GM13977 (cell line): Measurements from ENCODE around the gene KRT10.
A peak's percentile ranks its signal among the peaks of the same experiment; 100 is the strongest.

Experiments
- DNase-seq: peaks from one replicate; pipeline ENCODE4 v3.0.0; 2012; ENCODE audit warnings: low spot score
- CTCF ChIP-seq: IDR thresholded peaks from 2 replicates; pipeline ENCODE4 v1.5.1; 2012; ENCODE audit warnings: mild to moderate bottlenecking, control low read depth; ENCODE audit not compliant: insufficient read depth; ENCODE audit errors: extremely low read depth, missing control alignments
- in situ Hi-C: fragments of 300-500 bp; cut with MboI; formaldehyde crosslinking; loops from one replicate; pipeline ENCODE4 v1.12.0; 2022; ENCODE audit warnings: low sequenced_read_pairs, low pct_unique_long_range_greater_than_20kb, mixed read lengths, inconsistent platforms; ENCODE audit not compliant: unreplicated experiment

Gene KRT10

GRCh38 chr17:40812639-40813038 lies 9.8 kb downstream of the KRT10 start:
- in situ Hi-C loops = no loop called here
- DNase-seq = no peak
- no peak for TF ChIP-seq CTCF

- no peak for TF ChIP-seq CTCF
- DNase-seq = no peak
- in situ Hi-C loops = no loop called here
Measured at GRCh38 chr17:40810494-40810893, 11.9 kb downstream of the KRT10 start.

GRCh38 chr17:40809721-40810421 lies 12.5 kb downstream of the KRT10 start:
- no peak for TF ChIP-seq CTCF
- no peak for DNase-seq
- in situ Hi-C loops = no loop called here

- in situ Hi-C loops = no loop called here
- no peak for TF ChIP-seq CTCF
- DNase-seq = no peak
Measured at GRCh38 chr17:40806131-40806530, 16.3 kb downstream of the KRT10 start.

GRCh38 chr17:40803617-40804082 lies 18.8 kb downstream of the KRT10 start:
- in situ Hi-C loops = no loop called here
- peak; percentile 66 for DNase-seq
- peak; percentile 88 for TF ChIP-seq CTCF

- in situ Hi-C loops = no loop called here
- TF ChIP-seq CTCF = no peak
- no peak for DNase-seq
Measured at GRCh38 chr17:40801157-40801556, 21.3 kb downstream of the KRT10 start.
